GM12873 (cell line): Measurements from ENCODE around the gene HTR1B.

Experiments used
- TF ChIP-seq, protein P1 (sequence below): IDR thresholded peaks from 2 replicates; pipeline ENCODE4 v1.5.1; 2012; ENCODE audit warnings: low read depth, mild to moderate bottlenecking, moderate library complexity, low read length, control low read depth; ENCODE audit not compliant: insufficient read depth; ENCODE audit errors: missing control alignments

The HTR1B gene

DNA sequence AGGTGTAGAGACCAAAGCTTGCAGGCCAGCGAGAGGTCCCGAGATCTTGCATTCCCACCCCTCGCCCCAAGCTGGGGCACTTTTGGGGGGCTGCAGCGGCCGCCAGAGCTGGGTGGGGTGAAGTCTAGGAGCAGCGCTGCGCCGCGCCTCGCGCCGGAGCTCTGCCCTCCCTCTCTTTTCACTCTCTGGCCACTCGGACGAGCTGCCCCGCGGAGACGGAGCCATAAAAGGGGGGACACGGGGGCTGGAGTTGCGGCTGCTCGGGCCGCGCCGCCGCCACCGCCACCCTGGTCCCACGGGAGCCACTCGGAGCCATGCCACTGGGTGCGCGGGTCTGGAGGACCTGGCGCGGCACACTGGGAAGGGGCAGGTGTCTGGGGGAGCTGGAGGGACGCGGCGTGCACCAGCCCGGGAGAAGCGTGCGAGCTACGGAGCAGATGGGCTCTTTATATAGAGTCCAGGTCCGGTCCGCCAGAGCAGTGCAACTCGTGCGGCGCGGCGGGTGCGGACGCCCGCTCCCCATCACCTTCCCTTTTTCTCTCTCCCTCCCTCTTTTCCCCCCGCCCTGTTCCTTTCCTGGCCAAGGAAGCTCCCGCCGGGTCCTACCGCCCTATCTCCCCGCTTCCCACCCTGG, 687 bp upstream of the HTR1B start:
- TF ChIP-seq, protein P1, sequence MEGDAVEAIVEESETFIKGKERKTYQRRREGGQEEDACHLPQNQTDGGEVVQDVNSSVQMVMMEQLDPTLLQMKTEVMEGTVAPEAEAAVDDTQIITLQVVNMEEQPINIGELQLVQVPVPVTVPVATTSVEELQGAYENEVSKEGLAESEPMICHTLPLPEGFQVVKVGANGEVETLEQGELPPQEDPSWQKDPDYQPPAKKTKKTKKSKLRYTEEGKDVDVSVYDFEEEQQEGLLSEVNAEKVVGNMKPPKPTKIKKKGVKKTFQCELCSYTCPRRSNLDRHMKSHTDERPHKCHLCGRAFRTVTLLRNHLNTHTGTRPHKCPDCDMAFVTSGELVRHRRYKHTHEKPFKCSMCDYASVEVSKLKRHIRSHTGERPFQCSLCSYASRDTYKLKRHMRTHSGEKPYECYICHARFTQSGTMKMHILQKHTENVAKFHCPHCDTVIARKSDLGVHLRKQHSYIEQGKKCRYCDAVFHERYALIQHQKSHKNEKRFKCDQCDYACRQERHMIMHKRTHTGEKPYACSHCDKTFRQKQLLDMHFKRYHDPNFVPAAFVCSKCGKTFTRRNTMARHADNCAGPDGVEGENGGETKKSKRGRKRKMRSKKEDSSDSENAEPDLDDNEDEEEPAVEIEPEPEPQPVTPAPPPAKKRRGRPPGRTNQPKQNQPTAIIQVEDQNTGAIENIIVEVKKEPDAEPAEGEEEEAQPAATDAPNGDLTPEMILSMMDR = no peak

DNA sequence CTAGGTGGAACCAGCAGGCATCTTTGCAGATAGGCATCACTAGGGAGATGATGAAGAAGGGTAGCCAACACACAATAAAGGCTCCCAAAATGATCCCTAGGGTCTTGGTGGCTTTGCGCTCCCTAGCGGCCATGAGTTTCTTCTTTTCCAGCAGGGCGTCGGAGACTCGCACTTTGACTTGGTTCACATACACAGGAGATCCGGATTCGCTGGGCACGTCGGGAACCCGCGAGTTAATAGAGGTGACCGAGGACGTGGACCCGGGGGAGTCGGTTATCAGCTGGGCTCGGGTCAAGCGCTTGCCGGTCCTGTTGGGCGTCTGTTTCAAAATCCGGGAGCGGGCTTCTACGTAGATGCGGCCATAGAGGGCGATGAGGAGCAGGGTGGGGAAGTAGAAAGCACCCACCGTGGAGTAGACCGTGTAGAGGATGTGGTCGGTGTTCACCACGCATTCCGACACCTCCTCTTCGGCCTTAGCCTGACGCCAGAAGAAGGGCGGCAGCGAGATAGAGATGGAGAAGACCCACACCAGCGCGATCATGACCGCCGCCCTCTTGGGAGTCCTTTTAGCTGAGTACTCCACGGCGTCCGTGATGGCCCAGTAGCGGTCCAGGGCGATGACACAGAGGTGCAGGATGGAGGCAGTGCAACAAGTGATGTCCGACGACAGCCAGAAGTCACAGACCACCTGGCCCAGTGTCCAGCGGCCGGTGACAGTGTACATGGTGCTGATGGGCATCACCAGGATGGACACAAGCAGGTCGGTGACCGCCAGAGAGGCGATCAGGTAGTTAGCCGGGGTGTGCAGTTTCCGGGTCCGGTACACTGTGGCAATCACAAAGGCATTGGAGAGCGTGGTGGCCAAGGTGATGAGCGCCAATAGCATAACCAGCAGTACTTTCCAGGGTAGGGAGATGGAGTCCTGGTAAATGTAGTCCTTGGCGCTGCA, 658 bp downstream of the HTR1B start:
- TF ChIP-seq, protein P1 = no peak

DNA sequence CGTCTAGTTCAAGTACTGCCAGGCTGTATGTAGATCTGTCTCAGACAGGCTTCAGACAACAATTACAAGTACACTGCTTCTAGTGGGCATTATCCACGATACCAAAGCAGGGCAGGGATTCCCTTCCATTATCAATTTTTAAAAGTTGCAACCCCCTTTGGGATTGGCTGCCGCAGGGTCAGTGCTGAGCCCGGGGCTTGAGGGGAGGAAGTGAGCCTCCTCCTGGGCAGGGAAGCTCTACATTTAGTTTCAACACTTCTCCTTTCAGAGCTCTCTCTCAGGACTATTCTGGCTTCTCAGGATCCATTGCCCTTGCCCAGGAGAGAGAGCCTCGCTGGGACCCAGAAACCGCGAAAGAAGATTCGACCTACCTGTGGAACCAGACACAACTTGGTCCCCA, 1.5 kb downstream of the HTR1B start:
- TF ChIP-seq, protein P1 = no peak

DNA sequence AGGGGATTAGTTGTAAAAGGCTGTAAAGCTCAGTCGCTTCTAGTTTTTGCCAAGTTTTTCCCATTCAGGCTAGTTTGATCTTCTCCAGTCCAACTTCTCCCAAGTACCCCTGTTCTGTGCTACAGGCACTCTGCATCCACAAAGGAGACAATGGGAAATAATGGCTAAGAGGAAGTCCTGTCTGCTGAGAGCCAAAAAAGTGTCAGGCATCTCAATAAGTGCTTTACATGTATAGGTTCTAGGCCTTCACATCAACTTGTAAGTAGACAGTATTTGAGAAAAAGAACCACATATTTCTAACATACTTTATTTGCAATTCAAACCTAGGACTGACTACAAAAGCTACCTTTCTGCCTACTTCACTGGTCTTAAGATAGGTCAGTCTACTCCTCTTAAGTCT, 4.9 kb downstream of the HTR1B start:
- TF ChIP-seq, protein P1 = no peak

DNA sequence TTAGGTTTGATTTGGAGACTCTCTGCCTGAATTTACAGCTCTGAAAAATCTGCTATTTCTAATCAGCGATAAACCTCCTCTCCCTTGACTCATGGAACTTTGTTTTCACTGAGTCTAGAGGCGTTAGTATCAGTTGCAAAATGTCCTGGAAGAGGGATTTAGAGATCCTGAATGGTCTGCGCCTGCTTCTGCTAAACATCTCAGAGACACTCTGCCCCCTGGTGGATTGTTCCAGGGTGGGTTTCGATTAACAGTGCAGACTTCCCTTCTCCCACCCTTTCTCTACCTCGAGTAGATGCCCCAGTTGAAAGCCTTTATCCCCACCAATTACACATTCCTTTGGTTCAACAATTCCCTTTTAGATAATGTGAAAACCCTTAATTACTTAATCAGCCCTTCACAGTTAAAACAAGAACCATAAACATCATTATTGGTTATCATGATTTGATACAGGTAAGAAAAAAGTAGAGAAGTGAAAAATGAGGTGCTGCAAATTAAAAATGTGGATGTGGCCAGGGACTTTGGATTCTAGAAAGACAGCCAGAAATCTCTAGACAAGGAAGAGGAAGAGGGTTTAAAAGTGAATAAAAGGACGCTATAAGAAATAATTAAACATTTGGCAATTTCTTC, 5.5 kb downstream of the HTR1B start:
- TF ChIP-seq, protein P1 = peak; percentile 82

GRCh38 chr6:77456531-77457248, 6.6 kb downstream of the HTR1B start:
- TF ChIP-seq, protein P1 = no peak
